GM12891 (cell line): ENCODE data around the gene CASKIN1.

Experiments used
- POLR2A ChIP-seq: IDR thresholded peaks from 2 replicates; pipeline ENCODE4 v1.6.1; 2011; ENCODE audit warnings: low read depth, low read length, control low read depth
- SPI1 ChIP-seq: IDR thresholded peaks from 2 replicates; pipeline ENCODE4 v1.6.1; 2011; ENCODE audit warnings: low read depth, low read length, control low read depth

DNA sequence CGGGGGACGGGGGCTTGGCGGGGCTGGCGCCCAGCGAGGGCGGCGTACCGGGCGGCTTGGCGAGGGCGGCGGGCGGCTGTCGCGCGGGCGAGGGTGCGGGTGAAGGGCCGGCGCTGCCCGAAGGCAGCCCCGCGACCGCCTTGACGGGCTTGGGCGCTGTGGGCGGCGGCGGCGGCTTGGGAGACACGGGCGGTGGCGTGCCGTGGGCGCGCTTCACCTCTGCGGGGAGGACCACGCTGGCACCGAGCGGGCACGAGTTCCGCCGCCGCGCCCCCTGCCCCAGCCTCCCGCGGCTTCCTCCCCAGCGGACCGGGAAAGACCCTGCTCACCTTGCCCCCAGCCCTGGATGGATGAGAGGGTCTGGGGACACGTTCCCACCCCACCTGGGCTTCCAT lies 17.3 kb downstream of the CASKIN1 start:
- TF ChIP-seq POLR2A (no peak), SPI1 (no peak)
